Breast epithelium (tissue), 4 donors: Measurements from ENCODE around the gene KRTAP25-1. TPM values are rescaled to one million over a fixed set of nuclear protein-coding genes. Genes with fewer than 3 reads are reported as not detected.

Experiments
- DNase-seq, 2 donors: peaks; one replicate each; pipeline ENCODE4 v3.0.0-alpha.2; 2019; ENCODE audit warnings: low spot score in 2 of 2
- H3K27ac ChIP-seq, 2 donors: fragments of 200-600 bp; sonication (generic) in 1 of 2; one replicate each; pipeline ENCODE4 v1.5.1; 2016 to 2019; ENCODE audit warnings: mild to moderate bottlenecking in 1 of 2
- H3K27me3 ChIP-seq, 2 donors: fragments of 200-600 bp; sonication (generic) in 1 of 2; one replicate each; pipeline versions ENCODE4 v1.5.1 to v1.6.0; 2017 to 2019; ENCODE audit warnings: control low read depth in 1 of 2, mild to moderate bottlenecking in 1 of 2
- H3K36me3 ChIP-seq: fragments of 200-600 bp; one replicate; pipeline ENCODE4 v1.5.1; 2019
- H3K4me1 ChIP-seq, 2 donors: fragments of 200-600 bp; sonication (generic); one replicate each; pipeline ENCODE4 v1.5.1; 2016 to 2019; ENCODE audit warnings: control low read depth in 1 of 2
- H3K4me3 ChIP-seq, 3 donors: fragments of 200-600 bp; sonication (generic); 1 replicate in 2 of 3; 2 replicates in 1 of 3; pipeline ENCODE4 v1.5.1; 2016 to 2019; ENCODE audit warnings: mild to moderate bottlenecking in 3 of 3, moderate library complexity in 2 of 3
- H3K9me3 ChIP-seq, 2 donors: fragments of 200-600 bp; sonication (generic) in 1 of 2; one replicate each; pipeline ENCODE4 v1.5.1; 2016 to 2019; ENCODE audit warnings: control low read depth in 1 of 2
- POLR2A ChIP-seq: fragments of 450-650 bp; IDR thresholded peaks from one replicate; pipeline ENCODE4 v1.6.1; 2016; ENCODE audit warnings: antibody characterized with exemption, mild to moderate bottlenecking, moderate library complexity
- POLR2AphosphoS5 ChIP-seq, 3 donors: sonication (generic); formaldehyde crosslinking; IDR thresholded peaks; one replicate each; pipeline ENCODE4 v1.6.1; 2017; ENCODE audit warnings: antibody characterized with exemption in 3 of 3
- intact Hi-C: fragments of 100-400 bp; cut with DNase I; formaldehyde crosslinking; loops from one replicate; pipeline ENCODE4 v1.15.1; 2023; ENCODE audit warnings: low total_unique reads
- total RNA-seq, 3 donors: library from RNA; depleted of rRNA; stranded (reverse); fragments of >200 nt; gene quantifications; one replicate each; pipeline ENCODE4 v1.1.0, GENCODE V29; 2016
- TF ChIP-seq, protein P1 (sequence below), 3 donors: fragments of 450-650 bp; IDR thresholded peaks; one replicate each; pipeline ENCODE4 v1.5.1; 2016 to 2017; ENCODE audit warnings: antibody characterized with exemption in 3 of 3, mild to moderate bottlenecking in 3 of 3, moderate library complexity in 3 of 3

KRTAP25-1 gene, protein sequence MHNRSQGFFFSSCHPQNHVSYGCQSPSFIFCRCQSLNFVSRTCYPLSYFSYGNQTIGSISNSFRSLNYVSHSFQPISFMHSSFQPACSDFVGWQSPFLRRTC
- not detected for total RNA-seq

DNA sequence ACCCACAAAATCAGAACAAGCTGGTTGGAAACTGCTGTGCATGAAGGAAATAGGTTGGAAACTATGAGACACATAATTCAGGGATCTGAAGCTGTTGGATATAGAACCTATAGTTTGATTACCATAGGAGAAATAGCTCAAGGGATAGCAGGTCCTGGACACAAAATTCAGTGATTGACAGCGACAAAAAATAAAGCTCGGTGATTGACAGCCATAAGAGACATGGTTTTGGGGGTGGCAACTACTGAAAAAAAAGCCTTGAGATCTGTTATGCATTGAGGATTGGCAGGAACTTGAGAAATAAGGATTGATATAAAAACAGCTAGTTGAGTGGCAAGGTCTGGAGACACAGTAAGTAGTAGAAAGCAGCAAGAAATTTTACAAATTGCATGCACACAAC is at the start of gene KRTAP25-1:
Gene KRTAP25-1, minus strand, starts transcription at position 300 of the 400 bp plus-strand sequence. Its CDS starts 24 bp downstream, at position 276.
- Histone ChIP-seq H3K4me1 (no peaks in the 10 kb centered on the region), H3K9me3 (no peaks in the 10 kb centered on the region), H3K36me3 (no peaks in the 10 kb centered on the region), H3K27me3 (no peaks in the 10 kb centered on the region), H3K4me3 (no peak within 1 kb of the TSS), H3K27ac (no peak within 1 kb of the TSS)
- no peak for TF ChIP-seq POLR2AphosphoS5 (IDR thresholded peaks at IDR 0.05)
- TF ChIP-seq, protein P1, sequence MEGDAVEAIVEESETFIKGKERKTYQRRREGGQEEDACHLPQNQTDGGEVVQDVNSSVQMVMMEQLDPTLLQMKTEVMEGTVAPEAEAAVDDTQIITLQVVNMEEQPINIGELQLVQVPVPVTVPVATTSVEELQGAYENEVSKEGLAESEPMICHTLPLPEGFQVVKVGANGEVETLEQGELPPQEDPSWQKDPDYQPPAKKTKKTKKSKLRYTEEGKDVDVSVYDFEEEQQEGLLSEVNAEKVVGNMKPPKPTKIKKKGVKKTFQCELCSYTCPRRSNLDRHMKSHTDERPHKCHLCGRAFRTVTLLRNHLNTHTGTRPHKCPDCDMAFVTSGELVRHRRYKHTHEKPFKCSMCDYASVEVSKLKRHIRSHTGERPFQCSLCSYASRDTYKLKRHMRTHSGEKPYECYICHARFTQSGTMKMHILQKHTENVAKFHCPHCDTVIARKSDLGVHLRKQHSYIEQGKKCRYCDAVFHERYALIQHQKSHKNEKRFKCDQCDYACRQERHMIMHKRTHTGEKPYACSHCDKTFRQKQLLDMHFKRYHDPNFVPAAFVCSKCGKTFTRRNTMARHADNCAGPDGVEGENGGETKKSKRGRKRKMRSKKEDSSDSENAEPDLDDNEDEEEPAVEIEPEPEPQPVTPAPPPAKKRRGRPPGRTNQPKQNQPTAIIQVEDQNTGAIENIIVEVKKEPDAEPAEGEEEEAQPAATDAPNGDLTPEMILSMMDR (IDR thresholded peaks at IDR 0.05), result no peak
- no peak for TF ChIP-seq POLR2A
- intact Hi-C loops, result no loop called here
- no peak for DNase-seq

GRCh38 chr21:30338717-30339116 is 49.4 kb upstream of the KRTAP25-1 start:
- no peak overlapping the region for H3K4me3 ChIP-seq
- intact Hi-C loops, result no loop called here
- DNase-seq, result no peak
- H3K36me3 ChIP-seq, result no peaks in the 10 kb centered on the region
- no peak overlapping the region for H3K27ac ChIP-seq
- H3K9me3 ChIP-seq, result no peaks in the 10 kb centered on the region
- no peaks in the 10 kb centered on the region for H3K27me3 ChIP-seq
- TF ChIP-seq POLR2AphosphoS5 (IDR thresholded peaks at IDR 0.05), result no peak
- TF ChIP-seq, protein P1 (IDR thresholded peaks at IDR 0.05), result no peak
- TF ChIP-seq POLR2A, result no peak
- no peaks in the 10 kb centered on the region for H3K4me1 ChIP-seq

GRCh38 chr21:30337772-30338171 is 48.5 kb upstream of the KRTAP25-1 start:
- Histone ChIP-seq H3K4me3 (no peak overlapping the region), H3K9me3 (no peaks in the 10 kb centered on the region), H3K36me3 (no peaks in the 10 kb centered on the region), H3K27me3 (no peaks in the 10 kb centered on the region), H3K27ac (no peak overlapping the region), H3K4me1 (no peaks in the 10 kb centered on the region)
- intact Hi-C loops, result no loop called here
- TF ChIP-seq, protein P1 (IDR thresholded peaks at IDR 0.05), result no peak
- no peak for TF ChIP-seq POLR2AphosphoS5 (IDR thresholded peaks at IDR 0.05)
- TF ChIP-seq POLR2A, result no peak
- DNase-seq, result no peak

DNA sequence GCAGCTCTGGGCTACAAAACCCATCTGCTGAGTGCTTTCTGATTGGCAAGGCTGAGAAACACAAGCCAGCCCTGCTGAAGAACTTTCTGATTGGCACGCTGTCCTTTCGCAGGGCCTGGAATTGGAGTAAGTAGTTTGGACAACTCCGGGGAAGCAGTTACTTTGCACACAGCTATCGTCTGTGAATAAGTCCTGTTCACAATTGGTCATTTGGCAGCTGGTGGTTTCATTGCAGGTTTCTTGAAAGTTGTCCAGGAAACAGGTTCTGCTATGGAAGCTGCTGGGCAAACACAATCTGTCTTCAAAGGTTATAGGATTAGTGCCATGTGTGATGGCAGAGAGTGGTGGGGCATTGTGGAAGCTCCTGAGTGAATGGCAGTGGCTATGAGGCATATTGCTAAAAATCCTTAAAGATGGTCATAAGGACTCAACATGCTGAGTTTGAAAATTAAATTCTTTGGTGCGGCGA is 48.0 kb upstream of the KRTAP25-1 start, which contains the start of gene KRTAP27-1:
Gene KRTAP27-1, minus strand, starts transcription at position 419 of the 469 bp plus-strand sequence. Its CDS starts 26 bp downstream, at position 393.
- H3K27ac ChIP-seq, result no peak within 1 kb of the TSS
- intact Hi-C loops, result no loop called here
- TF ChIP-seq POLR2A, result no peak
- TF ChIP-seq, protein P1 (IDR thresholded peaks at IDR 0.05), result no peak
- TF ChIP-seq POLR2AphosphoS5 (IDR thresholded peaks at IDR 0.05), result no peak
- H3K4me1 ChIP-seq, result no peaks in the 10 kb centered on the region
- no peaks in the 10 kb centered on the region for H3K27me3 ChIP-seq
- H3K9me3 ChIP-seq, result no peaks in the 10 kb centered on the region
- DNase-seq, result no peak
- H3K36me3 ChIP-seq, result no peaks in the 10 kb centered on the region
- H3K4me3 ChIP-seq, result no peak within 1 kb of the TSS

DNA sequence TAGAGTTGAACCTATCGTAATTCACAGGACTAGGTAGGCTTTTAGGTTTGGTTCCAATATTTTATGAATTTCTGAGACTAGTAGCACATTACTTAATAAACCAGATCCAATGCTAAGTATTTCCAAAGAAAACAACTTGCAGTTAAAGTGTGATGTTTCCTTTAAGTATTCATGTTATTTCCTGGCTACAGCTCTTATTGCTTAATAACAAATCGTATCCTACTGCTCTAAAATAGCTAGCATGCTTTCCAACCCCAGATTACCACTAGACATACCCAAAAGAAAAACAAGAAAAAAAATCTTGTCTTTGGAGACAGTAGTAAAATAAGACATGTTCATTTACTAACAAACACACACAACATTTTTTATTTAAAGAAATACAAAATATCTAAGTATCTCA is 47.3 kb upstream of the KRTAP25-1 start:
- intact Hi-C loops, result no loop called here
- Histone ChIP-seq H3K4me1 (no peaks in the 10 kb centered on the region), H3K9me3 (no peaks in the 10 kb centered on the region), H3K4me3 (no peak overlapping the region), H3K36me3 (no peaks in the 10 kb centered on the region), H3K27ac (no peak overlapping the region), H3K27me3 (no peaks in the 10 kb centered on the region)
- DNase-seq, result no peak
- no peak for TF ChIP-seq POLR2A
- TF ChIP-seq POLR2AphosphoS5 (IDR thresholded peaks at IDR 0.05), result no peak
